ENCODE measurements around the gene PPDPF.

Gene PPDPF

DNA sequence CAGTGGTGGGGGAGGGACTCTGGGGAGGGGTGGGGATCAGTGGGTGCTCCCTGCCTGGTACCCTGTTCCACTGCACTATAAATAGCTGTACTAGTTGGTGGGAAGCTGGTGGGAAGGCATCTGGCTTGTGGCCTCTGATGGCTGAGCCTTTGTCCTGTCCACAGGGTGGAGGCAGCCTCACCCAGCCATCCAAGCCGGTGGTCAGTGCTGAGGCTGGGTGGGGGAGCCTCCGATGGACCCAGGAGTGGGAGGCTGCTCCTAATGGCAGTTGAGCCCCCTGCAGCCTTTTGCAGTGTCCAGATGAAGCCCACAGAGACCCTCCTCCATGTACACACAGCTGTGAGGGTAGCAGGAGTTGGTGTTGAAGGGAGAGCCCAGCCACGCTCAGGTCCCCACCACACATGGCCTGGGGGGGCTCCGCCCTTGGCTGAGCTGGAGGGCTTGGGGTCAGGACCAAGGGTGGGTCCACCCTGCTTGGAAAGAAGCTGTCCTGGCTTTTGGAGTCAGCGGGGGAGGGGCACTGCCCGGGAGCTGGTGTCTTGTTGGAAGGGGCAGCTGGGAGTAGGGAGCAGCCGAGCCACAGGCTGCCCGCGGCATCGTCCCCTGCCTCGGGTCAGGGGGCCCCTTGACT, 2.5 kb downstream of the PPDPF start:
- no peak for DNase-seq

DNA sequence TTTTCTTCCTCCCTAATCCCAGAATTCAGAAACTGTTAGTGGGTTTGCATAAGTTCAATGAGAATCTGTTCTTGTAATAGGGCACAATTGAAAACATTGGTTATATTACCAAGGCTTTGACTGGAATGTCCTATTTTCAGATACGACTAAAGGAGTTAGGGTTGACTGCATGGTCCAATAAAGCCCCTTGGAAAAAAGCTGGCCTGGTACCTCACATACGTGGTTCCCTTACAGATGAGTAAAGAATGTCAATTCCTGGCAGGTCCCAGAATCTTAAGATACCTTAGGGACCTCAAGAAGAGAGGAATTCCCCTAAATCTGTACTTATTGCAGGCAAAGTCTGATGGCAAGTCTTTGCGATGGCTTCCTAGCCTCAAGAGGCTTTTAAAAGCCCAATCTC, 4.6 kb downstream of the PPDPF start:
- no peak for DNase-seq

DNA sequence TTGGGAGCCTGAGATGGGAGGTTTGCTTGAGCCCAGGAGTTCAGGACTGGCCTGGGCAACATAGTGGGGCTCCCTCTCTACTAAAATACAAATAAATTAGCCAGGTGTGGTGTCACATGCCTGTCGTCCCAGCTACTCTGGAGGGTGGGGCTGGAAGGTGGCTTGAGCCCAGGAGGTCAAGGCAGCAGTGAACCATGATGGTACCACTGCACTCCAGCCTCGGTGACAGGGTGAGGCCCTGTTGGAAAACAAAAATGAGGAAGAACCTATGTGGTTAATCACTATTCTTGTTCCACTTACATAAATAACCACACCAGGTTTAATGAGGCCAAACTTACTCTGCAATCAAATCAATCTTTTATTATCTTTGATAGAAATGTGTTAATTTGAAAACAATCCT, 5.4 kb downstream of the PPDPF start:
- no peak for DNase-seq

DNA sequence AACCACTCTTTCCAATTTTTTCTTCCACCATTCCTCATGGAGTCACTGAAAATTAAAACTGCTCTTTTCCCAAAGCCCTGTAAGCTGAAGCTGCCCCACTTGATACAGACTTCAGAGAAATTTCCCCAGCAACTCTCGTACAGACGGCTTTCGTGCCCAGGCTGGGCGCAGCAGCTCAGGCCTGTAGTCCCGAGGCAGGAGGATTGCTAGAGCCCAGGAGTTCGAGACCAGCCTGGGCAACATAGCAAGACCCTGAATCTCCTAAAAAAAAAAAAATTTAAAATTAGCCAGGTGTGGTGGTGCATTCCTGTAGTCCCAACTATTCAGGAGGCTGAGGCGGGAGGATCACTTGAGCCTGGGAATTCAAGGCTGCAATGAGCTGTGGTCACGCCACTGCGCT, 6.6 kb downstream of the PPDPF start:
- DNase-seq, result no peak

DNA sequence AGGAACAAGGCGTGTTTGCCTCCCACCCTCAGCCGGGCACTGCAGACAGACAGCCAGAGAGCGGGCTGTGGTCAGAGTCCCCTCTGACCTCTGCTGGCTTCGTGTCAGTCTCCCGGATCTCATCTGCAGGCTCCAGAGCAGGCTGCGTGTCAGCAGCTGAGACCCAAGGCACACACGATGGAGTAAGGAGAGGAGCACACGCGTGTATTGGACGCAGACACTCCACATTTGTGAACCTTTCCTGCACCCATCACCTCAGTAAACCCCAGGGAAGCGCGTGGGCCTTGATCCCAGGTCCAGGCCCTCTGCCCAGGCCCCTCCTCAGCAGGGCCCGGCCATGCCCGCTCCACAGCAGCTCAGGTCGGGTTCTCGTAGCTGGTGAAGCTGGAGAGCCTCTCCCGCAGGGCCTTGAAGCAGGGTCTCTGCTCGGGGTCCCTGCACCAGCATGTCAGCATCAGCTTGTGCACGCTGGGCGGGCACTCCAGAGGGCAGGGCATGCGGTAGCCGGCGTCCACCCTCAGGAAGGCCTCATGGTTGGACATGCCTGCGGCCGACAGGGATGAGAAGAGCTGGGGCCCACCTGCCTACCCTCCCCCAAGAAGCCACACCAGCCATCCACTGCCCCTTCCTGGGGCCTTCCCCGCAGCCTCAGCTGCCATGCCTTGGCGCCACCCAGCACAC, 8.8 kb downstream of the PPDPF start:
- no peak for DNase-seq

DNA sequence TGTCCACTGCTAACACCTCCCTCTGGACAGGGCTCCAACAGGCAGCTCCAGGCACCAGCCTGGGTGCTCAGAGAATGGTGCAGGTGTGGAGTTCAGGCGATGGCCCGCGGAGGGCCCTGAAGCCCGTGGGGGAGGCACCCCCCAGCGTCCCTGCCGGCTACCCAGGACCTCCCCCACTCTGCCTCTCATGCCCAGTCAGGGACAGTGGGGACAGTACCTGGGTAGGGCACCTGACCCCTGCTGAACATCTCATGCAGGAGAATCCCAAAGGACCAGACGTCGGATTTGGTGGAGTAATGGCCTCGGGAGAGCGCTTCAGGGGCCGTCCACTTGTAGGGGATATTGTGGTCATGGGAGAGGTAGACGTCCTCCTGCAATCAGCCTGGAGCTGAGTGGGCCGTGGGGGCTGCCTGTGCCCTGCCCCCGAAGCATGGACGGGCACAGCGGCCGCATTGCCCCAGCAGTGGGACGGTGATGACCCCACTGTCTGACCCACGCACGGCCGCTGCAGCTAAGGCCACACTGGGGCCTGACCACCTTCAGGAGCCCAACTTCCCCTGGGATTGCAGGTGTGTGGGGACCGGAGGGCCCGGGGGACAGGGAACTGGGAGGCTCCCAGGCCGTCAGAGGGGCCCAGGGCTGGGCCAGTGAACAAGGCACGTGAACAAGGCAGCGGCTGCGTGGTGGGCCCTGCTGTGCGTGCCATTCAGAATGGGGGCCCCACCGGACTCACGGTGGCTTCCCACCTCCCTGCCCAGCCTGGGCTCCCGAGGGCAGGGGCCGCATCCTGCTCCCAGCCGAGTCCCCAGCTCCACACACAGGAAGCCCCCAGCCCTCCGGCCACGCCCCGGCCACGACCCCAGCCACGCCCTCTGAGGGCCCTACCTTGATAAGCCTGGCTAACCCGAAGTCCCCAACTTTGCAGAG, 9.6 kb downstream of the PPDPF start:
- no peak for DNase-seq

DNA sequence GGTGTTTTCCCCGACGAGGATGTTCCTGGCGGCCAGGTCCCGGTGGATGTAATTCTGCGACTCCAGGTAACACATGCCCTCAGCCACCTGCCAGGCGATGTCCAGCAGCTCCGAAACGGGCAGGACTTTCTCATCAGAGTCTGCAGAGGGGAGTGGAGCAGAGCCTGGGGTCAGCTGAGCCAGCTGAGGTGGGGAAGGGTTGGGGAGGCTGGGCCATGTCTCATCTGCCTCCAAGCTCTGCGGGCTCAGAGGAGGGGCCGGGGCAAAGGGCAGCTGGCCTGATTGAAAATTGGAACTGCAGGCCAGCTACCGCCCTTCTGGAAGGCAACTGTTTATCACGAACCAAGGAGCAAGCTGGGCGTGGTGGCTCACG, 10.2 kb downstream of the PPDPF start:
- DNase-seq, result no peak

DNA sequence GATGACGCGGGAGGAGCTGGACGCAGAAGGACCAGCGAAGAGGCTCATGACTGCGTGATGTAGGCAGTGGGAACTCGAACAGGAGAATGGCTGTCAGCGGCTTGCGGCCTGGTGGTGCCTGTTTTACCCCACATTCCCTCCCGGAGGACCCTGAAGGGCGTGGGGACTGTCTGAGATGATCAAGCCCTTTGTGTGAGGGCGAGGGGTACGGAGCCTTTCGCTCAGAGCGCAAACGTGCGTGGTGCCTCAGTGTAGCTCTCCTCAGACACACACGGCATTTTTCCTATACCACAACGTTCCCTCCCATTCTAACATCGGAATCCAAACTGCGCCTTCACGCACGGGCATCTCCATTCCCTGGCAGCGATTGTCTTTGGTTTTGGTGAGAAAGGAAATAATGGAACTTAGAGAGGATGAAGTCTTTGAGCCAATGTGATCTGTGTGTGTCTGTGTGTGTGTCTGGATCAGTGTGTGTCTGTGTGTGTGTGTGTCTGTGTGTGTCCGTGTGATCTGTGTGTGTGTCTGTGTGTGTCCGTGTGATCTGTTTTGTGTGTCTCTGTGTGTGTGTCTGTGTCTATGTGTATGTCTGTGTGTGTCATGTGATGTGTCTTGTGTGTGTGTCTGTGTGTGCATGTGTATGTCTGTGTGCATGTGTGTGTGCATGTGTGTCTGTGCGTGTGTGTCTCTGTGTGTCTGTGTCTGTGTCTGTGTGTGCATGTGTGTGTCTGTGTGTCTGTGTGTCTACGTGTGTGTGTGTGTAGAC, 11.3 kb downstream of the PPDPF start:
- DNase-seq, result no peak

DNA sequence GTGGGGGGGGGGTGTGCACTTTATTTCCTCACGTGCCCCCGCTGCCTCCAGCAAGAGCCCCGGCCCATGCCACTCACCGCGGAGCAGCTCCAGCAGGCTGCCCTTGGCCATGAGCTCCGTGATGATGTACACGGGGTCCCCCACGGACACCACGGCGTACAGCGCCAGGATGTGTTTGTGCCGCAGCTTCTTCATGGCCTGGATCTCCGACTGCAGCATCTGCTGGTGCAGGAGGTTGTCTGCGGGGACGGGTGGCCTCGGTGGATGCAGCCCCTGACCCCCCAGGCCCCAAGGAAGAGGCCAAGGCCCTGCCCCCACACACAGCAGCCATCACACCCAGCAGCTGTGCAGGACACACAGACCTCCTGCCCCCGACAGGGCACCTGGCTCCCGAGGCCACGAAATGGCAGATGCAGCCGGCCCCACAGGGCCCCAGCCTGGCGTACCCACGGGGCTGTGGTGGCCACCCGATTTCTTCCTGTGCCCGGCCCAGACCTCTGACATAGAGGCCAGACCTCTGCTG, 11.9 kb downstream of the PPDPF start:
- DNase-seq, result no peak

DNA sequence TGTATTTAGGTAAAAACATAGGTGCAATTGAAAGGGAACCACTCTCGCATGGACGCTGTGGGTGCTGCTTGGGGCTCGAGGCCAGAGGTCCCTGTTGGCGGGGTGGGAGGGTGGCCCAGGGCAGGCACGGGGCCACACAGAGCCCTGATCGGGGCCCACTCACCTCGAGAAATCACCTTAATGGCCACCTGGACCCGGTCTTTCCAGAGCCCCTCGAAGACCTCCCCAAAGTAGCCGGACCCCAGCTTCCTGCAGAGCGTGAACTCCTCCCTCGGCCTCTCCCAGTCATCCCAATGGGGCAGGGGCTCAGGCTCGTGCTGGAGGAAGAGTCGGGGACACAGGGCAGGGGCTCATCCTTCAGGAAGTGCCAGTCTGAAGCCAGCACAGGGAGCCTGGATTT, 12.8 kb downstream of the PPDPF start:
- no peak for DNase-seq

DNA sequence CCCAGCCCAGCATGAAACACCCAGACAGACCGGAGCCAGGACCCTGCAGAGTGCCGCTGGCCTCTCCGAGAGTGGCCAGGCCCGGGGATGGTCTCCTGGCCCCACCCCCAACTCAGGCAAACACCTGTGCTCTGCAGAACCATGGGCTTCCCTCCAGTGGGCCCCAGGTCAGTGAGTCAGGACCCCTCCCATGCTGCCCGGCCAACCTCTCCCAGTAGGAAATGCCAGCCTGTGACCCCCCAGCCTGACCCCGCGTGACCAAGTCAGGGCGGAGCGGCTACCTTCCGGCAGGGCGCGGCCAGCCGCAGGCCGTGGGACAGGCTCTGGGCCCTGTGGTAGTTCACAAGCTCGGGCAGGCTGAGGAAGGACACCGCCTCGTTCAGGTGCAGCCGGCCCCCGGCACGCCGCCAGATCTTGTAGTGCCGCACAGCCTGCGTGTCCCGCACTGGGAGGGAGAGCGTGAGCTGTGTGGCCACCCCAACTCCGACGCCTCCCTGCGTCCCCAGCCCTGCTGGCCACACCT, 13.4 kb downstream of the PPDPF start:
- no peak for DNase-seq

DNA sequence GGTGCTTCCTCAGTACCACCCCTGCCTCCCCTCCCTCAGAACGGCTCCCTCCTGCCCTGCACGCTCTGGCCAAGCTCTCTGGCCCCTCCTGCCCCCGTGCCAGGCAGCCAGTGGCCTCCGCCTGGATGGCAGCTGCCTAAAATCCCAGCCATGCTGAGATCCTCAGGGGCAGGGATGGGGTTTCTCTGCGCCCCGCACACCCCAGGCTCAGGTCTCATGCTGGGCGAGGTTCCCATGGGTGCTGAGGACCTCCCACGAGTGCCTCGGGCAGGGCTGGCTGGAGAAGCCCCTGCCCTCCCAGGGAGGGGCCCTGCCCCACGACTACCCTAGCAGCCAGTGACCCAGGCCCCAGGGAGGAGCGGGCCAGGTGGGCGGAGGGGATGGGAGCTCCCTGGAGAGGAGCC, 13.9 kb downstream of the PPDPF start:
- DNase-seq, result no peak

DNA sequence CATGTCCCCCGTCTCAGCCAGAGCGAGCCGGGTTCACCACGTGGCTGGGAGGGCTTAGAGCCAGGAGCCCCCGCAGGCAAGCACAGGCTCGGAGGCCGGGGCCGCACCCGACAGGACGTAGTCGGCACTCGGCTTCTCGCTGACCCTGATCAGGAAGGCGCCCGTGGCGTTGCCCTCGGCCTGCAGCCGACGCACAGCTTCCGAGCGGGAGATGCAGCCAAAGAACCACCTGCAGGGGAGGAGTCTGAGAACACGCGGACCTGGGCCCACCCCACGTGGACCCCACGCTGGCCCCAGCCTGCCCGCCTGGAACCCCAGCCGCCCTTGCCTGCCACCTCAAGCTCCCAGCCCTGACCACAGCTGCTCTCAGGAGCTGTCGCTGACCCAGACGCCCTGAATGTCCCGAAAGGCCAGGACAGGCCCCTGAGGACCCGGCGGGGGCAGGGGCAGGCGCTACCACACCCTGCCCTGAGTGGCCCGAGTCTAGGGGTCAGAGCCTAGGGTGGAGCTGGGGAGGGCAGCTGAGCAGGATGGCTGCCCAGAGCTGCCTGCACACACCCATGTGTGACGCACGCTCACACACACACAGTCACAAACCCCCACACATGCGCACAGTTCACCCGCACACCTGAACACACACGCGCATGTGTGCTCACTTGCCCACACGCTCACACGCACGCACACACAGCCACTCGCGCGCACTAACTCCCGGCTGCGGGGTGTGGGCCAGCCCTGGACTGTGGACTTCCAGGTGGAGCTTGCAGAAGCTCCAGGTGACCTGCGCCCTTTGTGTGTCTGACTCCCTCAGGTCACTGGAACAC, 14.5 kb downstream of the PPDPF start:
- DNase-seq, result no peak

DNA sequence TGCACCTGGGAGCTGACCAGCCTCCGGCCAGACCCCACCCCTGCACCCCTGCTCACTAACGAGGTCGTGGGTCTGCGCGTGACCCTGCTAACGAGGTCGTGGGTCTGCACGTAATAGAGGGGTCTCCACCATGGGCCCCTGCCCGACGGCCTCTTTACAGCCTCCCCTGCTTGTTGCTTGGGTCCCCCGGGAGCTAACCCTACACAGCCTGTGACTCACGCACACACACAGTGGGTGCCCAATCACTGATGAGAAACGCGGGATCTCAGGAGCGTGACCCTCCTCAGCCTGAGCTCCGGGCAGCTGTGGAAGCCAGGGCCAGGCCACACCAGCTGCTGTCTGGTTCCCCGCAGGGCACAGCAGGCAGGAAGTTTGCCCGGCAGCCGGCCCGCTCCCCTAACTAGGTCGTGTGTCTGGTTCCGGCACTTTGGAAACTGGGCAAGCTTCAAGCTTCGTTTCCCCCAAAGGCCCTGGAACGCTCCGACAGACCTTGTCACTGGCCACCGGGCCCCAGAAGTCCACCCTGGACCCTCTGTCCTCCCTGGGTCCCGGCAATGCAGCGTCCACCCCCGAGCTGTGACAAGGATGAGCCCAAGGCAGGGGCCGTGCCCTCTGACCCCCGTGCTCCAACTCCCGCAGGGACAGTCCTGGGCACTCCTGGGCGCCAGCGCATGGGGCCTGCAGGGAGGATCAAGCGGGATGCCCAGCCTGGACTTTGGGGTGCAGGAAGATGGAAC, 15.8 kb downstream of the PPDPF start:
- DNase-seq, result peak; percentile 50

DNA sequence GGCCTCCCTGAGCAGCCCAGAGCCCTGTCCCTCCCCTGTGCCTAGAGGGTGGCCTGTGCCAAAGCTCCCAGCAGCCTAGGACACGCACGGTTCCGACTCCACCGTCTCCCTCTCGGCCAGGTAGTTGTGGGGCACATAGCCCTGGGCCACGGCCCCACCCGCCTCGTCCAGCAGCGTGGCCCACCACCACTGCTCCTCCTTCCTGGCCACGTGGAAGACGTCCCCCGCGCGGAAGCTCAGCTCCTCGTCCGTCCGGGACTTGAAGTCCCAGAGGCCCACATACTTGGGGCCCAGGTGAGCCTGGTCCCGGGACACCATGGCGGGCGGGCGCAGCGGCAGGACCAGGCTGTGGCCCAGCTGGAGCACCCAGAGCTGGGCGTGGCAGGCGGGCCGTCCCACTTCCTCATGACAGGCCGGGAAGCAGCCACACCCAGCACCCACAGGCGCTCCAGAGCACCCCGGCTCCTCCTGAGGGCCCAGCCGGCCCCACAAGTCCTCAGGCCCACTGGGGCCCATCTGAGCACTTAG, 16.5 kb downstream of the PPDPF start, which contains the start of gene PTK6:
PTK6 (minus strand) TSS at position 380 of the 528 bp plus-strand sequence; CDS start at position 318, 62 bp downstream.
- DNase-seq, result no peak

DNA sequence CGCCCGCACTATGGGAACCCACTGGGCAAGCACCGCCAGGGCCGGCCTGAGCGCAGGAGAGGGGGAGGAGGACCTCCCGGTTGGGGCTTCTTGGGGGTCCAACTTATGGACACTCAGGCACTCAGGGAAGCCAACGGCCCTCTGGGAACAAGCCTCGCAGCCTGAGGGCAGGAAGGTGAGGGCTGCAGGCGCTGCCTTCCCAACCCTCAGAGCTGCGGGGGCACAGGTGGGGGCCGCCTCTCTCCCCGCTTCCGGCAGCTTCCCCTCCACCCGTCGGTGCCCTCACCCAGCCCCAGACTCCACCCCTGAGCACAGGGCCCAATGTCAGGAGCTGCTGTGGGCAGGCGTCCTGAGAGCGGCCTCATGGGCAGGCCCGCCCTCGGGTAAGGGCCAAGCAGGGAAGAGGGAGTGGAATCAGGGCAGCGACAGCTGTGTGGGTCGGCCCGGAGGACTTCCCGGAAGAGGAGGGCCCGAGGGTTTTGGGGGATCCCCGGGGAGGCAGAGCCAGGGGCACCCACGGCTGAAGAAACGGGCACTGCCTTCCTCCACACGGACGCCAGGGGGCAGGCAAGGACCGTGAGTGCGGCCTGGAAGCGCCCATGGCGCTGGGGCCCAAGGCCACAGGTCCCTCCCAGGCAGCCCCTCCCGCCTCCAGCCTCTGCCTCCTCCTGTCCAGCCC, 17.1 kb downstream of the PPDPF start:
- peak; percentile 43 for DNase-seq

DNA sequence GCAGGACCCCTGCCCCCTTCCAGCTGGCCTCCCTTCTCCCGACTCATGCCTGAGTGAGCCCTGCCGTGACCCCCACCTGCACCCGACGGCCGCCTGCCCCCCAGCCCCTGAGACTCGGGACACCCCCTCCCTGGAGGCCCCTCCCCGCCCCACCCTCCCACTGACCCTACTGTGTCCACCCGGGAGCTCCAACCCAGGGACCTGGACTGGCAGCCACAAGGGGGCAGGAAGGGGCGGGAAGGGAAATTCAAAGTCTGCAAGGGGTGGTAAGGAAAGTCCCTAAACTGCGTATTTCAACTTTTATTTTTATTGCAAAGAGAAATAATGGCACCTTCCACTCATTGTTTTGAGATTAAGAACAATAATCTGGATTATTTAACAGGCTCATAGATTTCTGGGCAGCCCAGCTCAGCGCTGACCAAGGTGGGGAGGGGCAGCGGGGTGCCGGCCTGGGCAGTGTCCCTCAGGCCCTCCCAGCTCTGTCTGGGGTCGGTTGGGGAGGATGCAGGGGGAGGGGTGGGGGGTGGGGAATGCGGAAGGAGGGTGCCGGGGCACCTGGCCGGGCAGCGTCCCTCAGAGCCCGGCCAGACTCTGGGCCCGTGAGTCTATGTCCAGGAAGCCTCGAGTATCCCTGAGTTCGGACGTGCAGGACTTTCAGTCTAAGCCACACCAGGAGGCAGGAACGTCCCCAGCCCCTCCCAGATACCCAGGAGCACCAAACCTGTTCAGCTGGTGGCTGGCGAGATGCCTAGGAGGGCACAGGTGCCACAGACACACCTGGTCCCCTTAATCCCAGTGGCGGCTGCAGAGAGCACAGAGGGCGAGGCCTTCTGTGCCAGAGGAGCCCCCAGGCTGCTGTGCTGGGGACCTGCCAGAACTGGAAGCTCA, 17.9 kb downstream of the PPDPF start:
- DNase-seq, result peak; percentile 60

DNA sequence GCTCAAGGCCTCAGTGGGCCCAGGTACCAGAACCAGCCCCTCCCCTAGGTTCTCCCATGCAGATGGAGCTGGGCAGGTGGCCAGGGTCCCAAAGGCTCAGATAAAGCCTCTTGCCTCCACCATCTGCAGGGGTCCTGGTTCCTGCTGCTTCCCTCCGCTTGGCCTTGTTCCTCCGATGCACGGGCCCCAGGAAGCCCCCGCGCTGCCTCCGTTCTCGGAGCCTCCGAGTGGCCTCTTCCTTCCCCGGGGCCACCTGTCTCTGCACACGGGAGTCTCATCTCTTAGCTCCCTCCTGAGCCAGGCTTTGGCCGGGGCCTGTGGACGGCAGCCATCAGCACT, 18.5 kb downstream of the PPDPF start:
- no peak for DNase-seq

Data from NCI-H1417 treated with DMSO at 0.1 percent for 48 hours (cell line).